ENCODE data around the gene TCF7L2. TPM values are rescaled to one million over a fixed set of nuclear protein-coding genes. Genes with fewer than 3 reads are reported as not detected.

Gene TCF7L2
- total RNA-seq, 2 donors from 2014 or later, result 8.1 to 10.3 TPM

- DNase-seq (ENCODE audit: low spot score) (no peak), ATAC-seq (no peak)
- Mint-ChIP-seq H3K36me3 (no peaks in the 10 kb centered on the region), H3K9me3 (no peaks in the 10 kb centered on the region), H3K27ac (no peak overlapping the region), H3K27me3 (no peaks in the 10 kb centered on the region), H3K4me3 (no peak overlapping the region), H3K4me1 (ENCODE audit: low read depth in 2 of 2) (no peaks in the 10 kb centered on the region)
Observed at GRCh38 chr10:113078282-113078907, 128.3 kb downstream of the TCF7L2 start.

GRCh38 chr10:113080061-113080924 lies 130.2 kb downstream of the TCF7L2 start:
- ATAC-seq, result no peak
- no peaks in the 10 kb centered on the region for H3K9me3 Mint-ChIP-seq
- no peaks in the 10 kb centered on the region for H3K36me3 Mint-ChIP-seq
- H3K4me3 Mint-ChIP-seq, result no peak overlapping the region
- no peak overlapping the region for H3K27ac Mint-ChIP-seq
- no peaks in the 10 kb centered on the region for H3K27me3 Mint-ChIP-seq
- no peaks in the 10 kb centered on the region for H3K4me1 Mint-ChIP-seq (ENCODE audit: low read depth in 2 of 2)
- DNase-seq (ENCODE audit: low spot score), result no peak

GRCh38 chr10:113080925-113081229 lies 130.8 kb downstream of the TCF7L2 start:
- Mint-ChIP-seq H3K4me3 (no peak overlapping the region), H3K27me3 (no peaks in the 10 kb centered on the region), H3K27ac (no peak overlapping the region), H3K36me3 (no peaks in the 10 kb centered on the region), H3K4me1 (ENCODE audit: low read depth in 2 of 2) (no peaks in the 10 kb centered on the region), H3K9me3 (no peaks in the 10 kb centered on the region)
- ATAC-seq (no peak), DNase-seq (ENCODE audit: low spot score) (no peak)

- Mint-ChIP-seq H3K4me1 (ENCODE audit: low read depth in 2 of 2) (no peaks in the 10 kb centered on the region), H3K27ac (no peak overlapping the region), H3K9me3 (no peaks in the 10 kb centered on the region), H3K4me3 (no peak overlapping the region), H3K27me3 (no peaks in the 10 kb centered on the region), H3K36me3 (no peaks in the 10 kb centered on the region)
- no peak for ATAC-seq
- DNase-seq (ENCODE audit: low spot score), result no peak
Observed at GRCh38 chr10:113084031-113084430, 134.0 kb downstream of the TCF7L2 start.

- Mint-ChIP-seq H3K36me3 (no peaks in the 10 kb centered on the region), H3K9me3 (no peaks in the 10 kb centered on the region), H3K4me3 (no peak overlapping the region), H3K27me3 (no peaks in the 10 kb centered on the region), H3K4me1 (ENCODE audit: low read depth in 2 of 2) (no peaks in the 10 kb centered on the region), H3K27ac (no peak overlapping the region)
- ATAC-seq (no peak), DNase-seq (ENCODE audit: low spot score) (no peak)
Observed at GRCh38 chr10:113085776-113086175, 135.7 kb downstream of the TCF7L2 start.

- H3K27ac Mint-ChIP-seq, result no peak overlapping the region
- ATAC-seq (no peak), DNase-seq (ENCODE audit: low spot score) (no peak)
- no peak overlapping the region for H3K4me3 Mint-ChIP-seq
- no peaks in the 10 kb centered on the region for H3K36me3 Mint-ChIP-seq
- no peaks in the 10 kb centered on the region for H3K9me3 Mint-ChIP-seq
- no peaks in the 10 kb centered on the region for H3K27me3 Mint-ChIP-seq
- no peaks in the 10 kb centered on the region for H3K4me1 Mint-ChIP-seq (ENCODE audit: low read depth in 2 of 2)
Observed at GRCh38 chr10:113086282-113086681, 136.2 kb downstream of the TCF7L2 start.

GRCh38 chr10:113087165-113088029 lies 137.3 kb downstream of the TCF7L2 start:
- H3K4me3 Mint-ChIP-seq, result no peak overlapping the region
- no peaks in the 10 kb centered on the region for H3K27me3 Mint-ChIP-seq
- no peak for DNase-seq (ENCODE audit: low spot score)
- no peaks in the 10 kb centered on the region for H3K9me3 Mint-ChIP-seq
- no peaks in the 10 kb centered on the region for H3K36me3 Mint-ChIP-seq
- ATAC-seq, result peak in 1 of 2 donors; percentile 44
- H3K27ac Mint-ChIP-seq, result no peak overlapping the region
- peaks cover 0 to 6% of the 10 kb centered on the region in 2 donors for H3K4me1 Mint-ChIP-seq (ENCODE audit: low read depth in 2 of 2)

- H3K36me3 Mint-ChIP-seq, result peaks cover 3% of the 10 kb centered on the region
- no peak for DNase-seq (ENCODE audit: low spot score)
- no peak overlapping the region for H3K4me3 Mint-ChIP-seq
- H3K27me3 Mint-ChIP-seq, result no peaks in the 10 kb centered on the region
- no peaks in the 10 kb centered on the region for H3K9me3 Mint-ChIP-seq
- no peak for ATAC-seq
- H3K27ac Mint-ChIP-seq, result no peak overlapping the region
- H3K4me1 Mint-ChIP-seq (ENCODE audit: low read depth in 2 of 2), result peaks cover 4 to 9% of the 10 kb centered on the region in 2 donors
Observed at GRCh38 chr10:113088194-113088593, 138.1 kb downstream of the TCF7L2 start.

GRCh38 chr10:113089551-113089950 lies 139.5 kb downstream of the TCF7L2 start:
- DNase-seq (ENCODE audit: low spot score) (no peak), ATAC-seq (no peak)
- no peak overlapping the region for H3K27ac Mint-ChIP-seq
- H3K9me3 Mint-ChIP-seq, result peaks cover 7% of the 10 kb centered on the region
- H3K4me3 Mint-ChIP-seq, result no peak overlapping the region
- H3K27me3 Mint-ChIP-seq, result no peaks in the 10 kb centered on the region
- peaks cover 12% of the 10 kb centered on the region for H3K36me3 Mint-ChIP-seq
- peaks cover 18 to 23% of the 10 kb centered on the region in 2 donors for H3K4me1 Mint-ChIP-seq (ENCODE audit: low read depth in 2 of 2)

- DNase-seq (ENCODE audit: low spot score), result no peak
- Mint-ChIP-seq H3K27me3 (no peaks in the 10 kb centered on the region), H3K4me1 (ENCODE audit: low read depth in 2 of 2) (peaks cover 31 to 33% of the 10 kb centered on the region in 2 donors), H3K4me3 (no peak overlapping the region), H3K27ac (no peak overlapping the region), H3K36me3 (peaks cover 12% of the 10 kb centered on the region), H3K9me3 (peaks cover 7% of the 10 kb centered on the region)
- ATAC-seq, result no peak
Observed at GRCh38 chr10:113091920-113092319, 141.9 kb downstream of the TCF7L2 start.

- Mint-ChIP-seq H3K9me3 (peaks cover 7% of the 10 kb centered on the region), H3K27me3 (no peaks in the 10 kb centered on the region), H3K4me1 (ENCODE audit: low read depth in 2 of 2) (peaks cover 31 to 33% of the 10 kb centered on the region in 2 donors), H3K27ac (peak overlapping the region; percentile 72 to 94), H3K36me3 (peaks cover 12% of the 10 kb centered on the region), H3K4me3 (peak overlapping the region; percentile 69)
- ATAC-seq (peak in 1 of 2 donors; percentile 52), DNase-seq (ENCODE audit: low spot score) (no peak)
Observed at GRCh38 chr10:113093188-113094113, 143.4 kb downstream of the TCF7L2 start.

- Mint-ChIP-seq H3K4me1 (ENCODE audit: low read depth in 2 of 2) (peaks cover 31 to 33% of the 10 kb centered on the region in 2 donors), H3K9me3 (peaks cover 7% of the 10 kb centered on the region), H3K36me3 (peaks cover 12% of the 10 kb centered on the region), H3K27ac (peak overlapping the region; percentile 72 to 94), H3K4me3 (peak overlapping the region; percentile 69), H3K27me3 (no peaks in the 10 kb centered on the region)
- ATAC-seq, result peak; percentile 76 to 81
- no peak for DNase-seq (ENCODE audit: low spot score)
Observed at GRCh38 chr10:113094114-113094486, 144.1 kb downstream of the TCF7L2 start.
